ENCODE results near the gene ZC2HC1C. TPM values are rescaled to one million over a fixed set of nuclear protein-coding genes. Genes with fewer than 3 reads are reported as not detected.
"Not testable (repeated sequence)": the region's sequence is repeated elsewhere in the genome, so short reads cannot be mapped to it uniquely, and the experiment has no call there.

Gene ZC2HC1C
- total RNA-seq, 1 experiment from 2014 or later: 2.0 TPM

DNA sequence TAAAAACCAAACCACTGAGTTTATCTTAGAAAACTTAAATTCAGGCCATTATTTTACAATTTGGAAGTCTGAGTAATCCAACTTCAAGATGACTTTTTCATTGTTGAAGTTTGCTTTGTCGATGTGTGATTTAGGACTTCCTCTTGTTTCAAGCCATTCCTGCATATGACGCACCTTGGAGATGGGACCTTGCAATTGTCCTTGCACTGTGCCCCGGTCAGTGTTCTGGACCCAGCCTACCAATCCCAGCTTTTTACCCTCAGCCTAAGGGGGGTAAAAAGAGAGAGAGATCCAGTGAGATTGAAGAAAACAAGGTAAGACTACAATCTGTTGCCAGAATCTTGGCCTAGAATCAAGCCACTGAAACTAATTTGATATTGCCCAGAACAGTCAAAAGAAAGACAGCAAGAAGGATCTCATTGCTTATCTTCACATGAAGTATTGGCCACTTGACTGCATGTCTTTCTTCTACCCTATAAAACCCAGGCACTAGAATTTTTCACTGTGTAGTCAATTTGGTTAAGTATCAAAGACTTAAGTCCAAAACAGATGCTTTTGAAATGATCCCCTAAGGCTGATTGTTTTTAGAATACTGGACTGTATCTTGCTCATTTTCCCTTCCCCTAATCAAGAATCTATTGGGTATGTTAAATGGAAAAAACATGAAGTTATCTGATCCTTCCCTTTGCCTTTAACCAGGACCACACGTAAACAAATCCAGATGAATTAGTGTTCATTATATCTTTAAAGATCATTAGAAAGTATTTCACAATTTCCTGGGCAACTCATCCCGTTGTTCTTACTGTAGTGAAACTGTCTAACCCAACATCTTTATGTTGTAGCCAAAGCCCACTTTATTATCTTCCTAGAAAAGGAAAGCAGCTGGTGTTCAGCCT is 15.8 kb upstream of the ZC2HC1C start:
- no peak for DNase-seq (ENCODE audit: low spot score)

DNA sequence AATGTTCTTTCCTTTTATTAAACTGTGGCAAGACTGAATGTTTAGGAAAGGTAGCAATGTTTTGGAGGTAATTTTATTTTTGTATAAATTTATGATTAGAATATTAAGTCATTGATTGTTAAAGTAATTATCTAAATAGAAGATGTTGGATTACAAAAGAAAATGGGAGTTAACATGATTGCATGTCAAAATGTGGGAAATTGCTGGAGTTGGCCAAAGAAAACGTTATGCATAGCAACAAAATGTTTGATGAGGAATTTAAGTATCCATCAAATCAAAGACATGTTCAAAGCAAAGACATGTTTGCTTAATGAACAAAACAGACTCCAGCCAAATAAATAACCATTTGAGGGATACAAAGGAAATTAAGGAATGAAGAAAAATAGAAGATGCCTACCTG is 15.0 kb upstream of the ZC2HC1C start:
- no peak for DNase-seq (ENCODE audit: low spot score)

DNA sequence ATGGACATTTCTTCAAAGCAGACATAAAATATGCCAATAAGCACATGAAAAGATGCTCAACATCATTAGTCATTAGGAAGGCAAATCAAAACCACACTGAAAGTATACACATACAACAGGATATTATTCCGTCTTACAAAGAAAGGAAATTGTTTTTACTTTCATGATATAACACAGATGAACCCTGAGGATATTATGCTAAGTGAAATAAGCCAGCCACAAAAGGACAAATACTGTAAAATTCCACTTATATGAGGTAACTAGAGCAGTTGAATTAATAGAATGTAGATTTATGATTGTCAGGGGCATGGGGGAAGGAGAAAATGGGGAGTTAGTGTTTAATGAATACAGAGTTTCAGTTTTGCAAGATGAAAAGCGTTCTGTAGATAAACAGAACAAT is 9.8 kb upstream of the ZC2HC1C start:
- DNase-seq (ENCODE audit: low spot score): no peak

DNA sequence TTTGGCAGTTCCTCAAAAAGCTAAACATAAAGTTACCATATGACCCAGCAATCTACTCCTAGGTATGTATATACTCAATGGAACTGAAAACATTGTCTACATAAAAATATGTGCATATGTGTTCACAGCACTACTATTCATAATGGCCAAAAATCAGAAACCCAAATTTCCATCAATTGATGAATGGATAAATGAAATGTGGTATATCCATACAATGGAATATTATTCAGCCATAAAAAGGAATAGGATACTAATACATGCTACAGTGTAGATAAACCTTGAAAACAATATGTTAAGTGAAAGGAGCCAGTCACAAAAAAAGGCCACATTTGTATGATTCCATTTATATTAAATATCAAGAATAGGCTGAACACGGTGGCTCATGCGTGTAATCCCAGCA is 9.0 kb upstream of the ZC2HC1C start:
- no peak for DNase-seq (ENCODE audit: low spot score)

DNA sequence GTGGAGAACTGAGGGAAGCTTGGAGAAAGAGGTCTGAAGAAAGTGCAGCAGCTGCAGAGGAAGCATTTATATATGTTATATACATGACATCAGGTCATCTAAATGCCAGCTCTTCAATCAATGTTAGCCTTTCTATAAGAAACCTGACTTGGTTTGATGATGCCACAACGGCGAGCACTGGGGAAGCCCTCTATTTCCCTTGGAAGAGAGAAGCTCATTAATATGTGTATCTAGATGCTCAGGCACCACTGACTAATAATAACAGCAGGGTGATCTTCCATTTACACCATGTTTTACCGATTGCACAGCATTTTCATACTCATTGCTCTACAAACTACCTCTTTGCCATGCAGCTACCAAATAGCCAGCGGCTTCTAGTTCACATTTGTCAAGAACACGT is 6.4 kb upstream of the ZC2HC1C start:
- DNase-seq (ENCODE audit: low spot score): no peak

GRCh38 chr14:75063491-75064204 is 5.8 kb upstream of the ZC2HC1C start, which contains the start of gene ACYP1:
Gene ACYP1 (minus strand): TSS chr14:75064024. CDS start chr14:75063553, 471 bp downstream.
- DNase-seq (ENCODE audit: low spot score): peak; percentile 72

GRCh38 chr14:75064205-75064567 is 5.3 kb upstream of the ZC2HC1C start:
- DNase-seq (ENCODE audit: low spot score): no peak

DNA sequence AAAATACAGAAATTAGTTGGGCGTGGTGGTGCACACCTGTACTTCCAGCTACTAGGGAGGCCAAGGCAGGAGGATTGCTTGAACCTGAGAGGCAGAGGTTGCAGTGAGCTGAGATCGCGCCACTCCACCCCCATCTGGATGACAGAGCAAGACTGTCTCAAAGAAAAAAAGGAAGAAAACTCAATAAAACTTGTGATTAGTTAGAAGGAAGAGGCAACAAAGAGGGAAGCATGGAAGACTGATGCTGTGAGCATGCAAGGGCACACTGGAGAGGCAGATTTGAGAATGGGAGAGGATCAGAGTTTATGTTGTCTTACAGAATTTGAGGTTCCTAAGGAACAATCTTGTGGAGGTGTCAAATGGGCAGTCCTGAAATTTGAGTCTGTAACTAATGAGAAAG is 2.8 kb upstream of the ZC2HC1C start:
- no peak for DNase-seq (ENCODE audit: low spot score)

DNA sequence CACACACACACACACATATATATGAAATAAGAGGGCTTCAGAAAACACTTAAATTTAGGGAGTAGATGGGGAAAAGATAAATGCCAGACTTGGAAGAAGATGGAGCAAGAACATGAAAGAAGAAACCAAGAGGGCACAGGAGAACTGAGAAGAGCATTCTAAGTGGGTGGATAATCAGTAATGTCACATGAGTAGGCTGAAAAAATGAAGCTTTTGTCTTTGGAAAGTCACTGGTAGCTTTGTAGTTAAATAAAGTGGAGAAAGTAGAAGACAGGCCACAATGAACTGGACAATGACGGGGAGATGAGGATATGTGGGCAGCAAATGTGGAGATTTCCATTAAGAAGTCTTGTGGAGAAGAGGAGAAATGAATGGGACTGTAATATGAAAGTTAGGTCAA is 2.2 kb upstream of the ZC2HC1C start:
- DNase-seq (ENCODE audit: low spot score): no peak

DNA sequence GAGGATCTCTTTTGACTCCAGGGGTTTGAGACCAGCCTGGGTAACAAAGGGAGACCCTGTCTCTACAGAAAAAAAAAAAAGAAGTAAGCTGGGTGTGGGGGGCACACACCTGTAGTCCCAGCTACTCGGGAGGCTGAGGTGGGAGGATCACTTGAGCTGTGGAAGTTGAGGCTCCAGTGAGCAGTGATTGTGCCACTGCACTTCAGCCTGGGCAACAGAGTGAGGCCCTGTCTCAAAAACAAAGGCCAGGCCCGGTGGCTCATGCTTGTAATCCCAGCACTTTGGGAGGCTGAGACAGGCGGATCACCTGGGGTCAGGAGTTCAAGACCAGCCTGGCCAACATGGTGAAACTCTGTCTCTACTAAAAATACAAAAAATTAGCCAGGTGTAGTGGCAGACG is 1.7 kb upstream of the ZC2HC1C start:
- not testable (repeated sequence) for DNase-seq (ENCODE audit: low spot score)

GRCh38 chr14:75068294-75069120 is 934 bp upstream of the ZC2HC1C start:
- peak; percentile 13 for DNase-seq (ENCODE audit: low spot score)

GRCh38 chr14:75069811-75070145 is 337 bp downstream of the ZC2HC1C start:
- DNase-seq (ENCODE audit: low spot score): no peak

DNA sequence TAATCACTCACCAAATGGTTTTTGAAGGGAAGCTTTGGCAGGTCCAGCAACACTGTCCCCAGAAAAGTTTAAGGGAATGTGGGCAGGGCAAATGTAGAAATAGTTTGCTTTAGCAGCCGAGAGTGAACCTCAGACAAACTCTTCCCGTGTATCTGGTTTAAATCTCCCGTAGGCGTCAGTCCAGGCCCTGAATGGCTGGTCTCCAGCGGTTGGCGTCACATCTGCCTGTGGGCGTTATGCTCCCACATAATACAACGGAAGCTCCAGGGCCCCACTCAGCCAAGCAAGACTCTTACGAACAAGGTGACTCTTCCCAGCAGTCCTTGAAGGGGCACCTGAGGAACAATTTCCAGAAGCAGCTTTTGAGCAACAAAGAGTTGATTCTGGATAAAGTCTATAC is 942 bp downstream of the ZC2HC1C start:
- no peak for DNase-seq (ENCODE audit: low spot score)

DNA sequence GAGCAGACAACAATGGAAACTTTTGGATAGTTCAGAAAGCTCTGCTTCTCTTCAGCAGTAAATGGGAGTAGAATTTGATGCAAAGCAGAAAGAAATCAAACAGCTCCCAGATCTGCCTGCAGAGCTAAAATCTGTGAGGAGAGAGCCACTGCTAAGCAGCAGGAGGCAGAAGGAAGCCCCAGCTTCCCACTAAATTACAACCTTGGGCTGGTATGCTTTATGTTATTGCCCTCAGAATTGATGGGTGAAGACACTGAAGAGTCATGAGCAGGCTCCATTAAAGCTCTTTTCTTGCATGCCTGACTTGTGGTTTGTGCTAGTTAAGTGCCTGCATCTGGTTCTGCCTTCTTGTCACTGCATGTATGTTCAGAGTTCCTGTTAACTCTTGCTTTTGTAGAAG is 8.4 kb downstream of the ZC2HC1C start:
- no peak for DNase-seq (ENCODE audit: low spot score)

DNA sequence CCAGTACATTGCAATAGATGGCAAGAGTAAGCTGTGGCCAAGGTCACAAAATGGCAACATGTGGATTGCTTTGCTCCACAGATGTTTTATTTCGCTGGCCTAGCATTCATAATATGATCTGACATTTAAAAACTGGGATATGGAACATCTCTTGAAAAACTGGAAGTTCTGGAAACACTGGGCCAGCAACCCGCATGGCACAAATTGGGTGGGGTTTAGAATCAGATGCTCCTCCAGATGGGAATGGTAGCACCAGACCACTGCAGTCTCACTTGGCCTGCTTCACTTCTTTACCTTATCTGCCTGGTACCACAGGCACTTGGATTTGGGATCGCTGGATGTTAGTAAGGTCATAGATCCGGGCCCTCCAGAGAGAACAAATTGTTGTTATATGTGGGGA is 10.1 kb downstream of the ZC2HC1C start:
- no peak for DNase-seq (ENCODE audit: low spot score)

GRCh38 chr14:75081660-75082229 is 12.3 kb downstream of the ZC2HC1C start:
- no peak for DNase-seq (ENCODE audit: low spot score)

DNA sequence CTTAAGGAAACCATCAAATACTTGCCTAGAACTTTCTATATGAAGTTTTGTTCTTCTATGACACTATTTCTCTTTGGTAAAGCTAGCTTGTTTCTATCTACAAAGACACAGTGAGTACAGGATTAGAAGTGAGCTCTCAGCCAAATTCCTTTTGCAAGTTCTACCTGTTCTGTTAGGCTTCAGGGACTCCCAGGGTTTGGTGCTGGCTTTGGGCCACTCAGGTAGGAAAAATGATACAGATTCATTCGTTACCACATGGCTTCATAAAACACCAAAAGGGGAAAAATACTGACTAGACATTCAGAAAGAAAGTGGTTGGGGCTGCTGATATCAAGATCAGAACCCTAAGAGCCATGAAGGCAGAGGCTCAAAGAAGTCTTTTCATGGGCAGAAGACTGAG is 13.8 kb downstream of the ZC2HC1C start:
- no peak for DNase-seq (ENCODE audit: low spot score)

DNA sequence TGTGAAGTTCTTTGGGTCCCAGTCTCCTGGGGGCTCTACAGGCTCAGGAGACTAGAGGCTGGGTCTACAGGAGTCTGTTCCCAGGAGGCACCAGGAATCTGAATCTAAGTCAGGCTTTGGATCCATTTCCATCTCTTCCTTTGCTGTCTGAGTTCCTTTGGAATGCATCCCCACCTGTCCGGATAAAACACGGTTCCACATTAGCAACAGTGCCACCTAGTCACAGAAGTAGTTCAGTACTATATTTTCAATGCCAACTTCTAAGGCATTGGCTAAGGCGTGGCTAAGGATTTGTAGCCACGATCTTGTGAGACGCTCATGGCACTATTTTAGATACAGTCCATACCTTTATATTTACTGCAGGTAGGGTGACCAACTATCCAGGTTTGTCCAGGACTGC is 15.1 kb downstream of the ZC2HC1C start:
- DNase-seq (ENCODE audit: low spot score): peak; percentile 31

DNA sequence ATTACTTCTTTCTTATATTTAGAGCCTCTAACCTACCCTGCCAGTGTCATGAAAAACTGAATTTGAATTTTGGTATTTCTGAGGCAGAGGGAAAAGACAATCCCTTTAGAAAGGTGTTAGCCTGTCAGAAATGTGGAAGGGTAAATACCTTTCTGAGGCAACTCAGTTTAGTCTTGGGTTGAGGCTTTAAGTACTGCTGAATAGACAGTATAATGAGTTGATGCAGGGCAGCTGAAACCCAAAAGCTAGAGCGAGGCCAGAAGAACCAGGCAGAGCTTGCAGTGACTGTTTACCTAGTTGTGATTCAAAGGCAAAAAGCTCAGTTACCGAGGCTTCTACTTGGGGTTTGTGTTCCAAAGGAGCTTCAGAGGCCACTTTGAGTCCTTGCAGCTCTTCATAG is 18.7 kb downstream of the ZC2HC1C start:
- no peak for DNase-seq (ENCODE audit: low spot score)

GRCh38 chr14:75088566-75089373 is 19.3 kb downstream of the ZC2HC1C start:
- DNase-seq (ENCODE audit: low spot score): peak; percentile 44

- DNase-seq (ENCODE audit: low spot score): no peak
Observed at GRCh38 chr14:75090353-75090752, 20.9 kb downstream of the ZC2HC1C start.

Measured in A172 (cell line).